PFSK-1 (cell line): ENCODE measurements around the gene FDXR.

Experiments
- POLR2AphosphoS5 ChIP-seq: IDR thresholded peaks from 2 replicates; pipeline ENCODE4 v1.6.1; 2012; ENCODE audit warnings: low read depth, mild to moderate bottlenecking, control low read depth, low read length, moderate library complexity
- SIN3A ChIP-seq: IDR thresholded peaks from 2 replicates; pipeline ENCODE4 v1.6.1; 2012; ENCODE audit warnings: mild to moderate bottlenecking, low read length, moderate library complexity, borderline replicate concordance; ENCODE audit not compliant: insufficient read depth

- TF ChIP-seq POLR2AphosphoS5 = no peak
- TF ChIP-seq SIN3A = no peak
Measured at GRCh38 chr17:74855323-74855722, 17.5 kb downstream of the FDXR start.
